GM19043 (cell line): ENCODE results near the gene ATP11A.

ENCODE experiments used
- ATAC-seq: cut with Tn5 transposase; IDR thresholded peaks from one replicate; pipeline ENCODE4 v1.9.1; 2021; ENCODE audit warnings: low read depth; ENCODE audit not compliant: unreplicated experiment

ATP11A gene

GRCh38 chr13:112738606-112739005 lies 48.8 kb downstream of the ATP11A start:
- ATAC-seq = no peak

DNA sequence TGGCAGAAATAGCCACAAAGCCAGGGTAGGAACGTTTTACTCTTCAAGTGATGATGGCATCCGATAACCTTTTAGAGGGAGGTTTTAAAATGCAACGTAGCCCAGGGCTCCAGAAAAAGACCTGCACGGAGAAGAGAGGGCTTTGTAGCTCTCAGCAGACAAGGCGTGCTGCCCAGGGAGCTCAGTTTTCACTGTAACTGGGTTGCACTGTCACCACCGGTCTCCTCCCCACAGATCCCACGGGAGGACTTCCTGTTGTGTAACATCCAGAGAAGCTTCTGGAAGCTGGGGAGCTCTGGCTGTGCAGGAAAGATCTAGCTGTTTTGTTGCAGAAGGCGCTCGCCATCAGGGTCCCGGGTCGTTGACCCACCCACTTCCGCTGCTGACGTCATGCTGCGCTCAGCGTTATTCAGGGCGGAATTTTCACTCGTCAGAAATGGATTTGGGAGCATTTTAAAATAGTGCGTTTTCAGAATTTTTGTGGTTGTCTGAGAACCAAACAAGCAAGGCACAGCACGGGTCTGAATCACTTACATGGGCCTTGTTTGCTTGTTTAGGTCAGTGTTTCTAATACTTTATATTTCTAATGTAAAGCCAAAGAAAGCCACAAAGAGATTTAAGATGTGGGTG lies 50.8 kb downstream of the ATP11A start:
- no peak for ATAC-seq

DNA sequence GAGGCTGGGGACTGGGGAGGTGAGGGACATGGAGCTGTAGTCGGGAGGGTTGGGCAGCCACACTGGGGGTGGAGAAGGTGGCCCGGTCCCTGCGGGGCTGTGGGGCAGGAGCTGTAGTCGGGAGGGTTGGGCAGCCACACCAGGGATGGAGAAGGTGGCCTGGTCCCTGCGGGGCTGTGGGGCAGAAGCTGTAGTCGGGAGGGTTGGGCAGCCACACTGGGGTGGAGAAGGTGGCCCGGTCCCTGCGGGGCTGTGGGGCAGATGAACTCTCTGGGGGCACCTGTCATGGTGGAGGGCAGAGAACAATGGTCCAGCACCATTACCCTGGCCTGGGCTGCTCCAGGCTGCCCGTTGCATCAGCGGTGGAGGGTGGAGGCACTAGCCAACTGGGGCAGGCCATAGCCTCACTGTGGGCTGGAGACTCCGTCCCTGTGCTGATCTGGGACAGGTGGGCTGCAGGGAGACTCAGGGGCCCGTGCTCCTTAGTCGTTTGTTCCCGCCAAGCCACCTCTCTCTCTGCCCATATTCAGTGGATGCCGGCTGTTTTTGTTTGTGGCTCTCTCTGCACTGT lies 51.4 kb downstream of the ATP11A start:
- no peak for ATAC-seq

- no peak for ATAC-seq
Measured at GRCh38 chr13:112741835-112742570, 52.2 kb downstream of the ATP11A start.

GRCh38 chr13:112742583-112742982 lies 52.7 kb downstream of the ATP11A start:
- ATAC-seq = no peak

DNA sequence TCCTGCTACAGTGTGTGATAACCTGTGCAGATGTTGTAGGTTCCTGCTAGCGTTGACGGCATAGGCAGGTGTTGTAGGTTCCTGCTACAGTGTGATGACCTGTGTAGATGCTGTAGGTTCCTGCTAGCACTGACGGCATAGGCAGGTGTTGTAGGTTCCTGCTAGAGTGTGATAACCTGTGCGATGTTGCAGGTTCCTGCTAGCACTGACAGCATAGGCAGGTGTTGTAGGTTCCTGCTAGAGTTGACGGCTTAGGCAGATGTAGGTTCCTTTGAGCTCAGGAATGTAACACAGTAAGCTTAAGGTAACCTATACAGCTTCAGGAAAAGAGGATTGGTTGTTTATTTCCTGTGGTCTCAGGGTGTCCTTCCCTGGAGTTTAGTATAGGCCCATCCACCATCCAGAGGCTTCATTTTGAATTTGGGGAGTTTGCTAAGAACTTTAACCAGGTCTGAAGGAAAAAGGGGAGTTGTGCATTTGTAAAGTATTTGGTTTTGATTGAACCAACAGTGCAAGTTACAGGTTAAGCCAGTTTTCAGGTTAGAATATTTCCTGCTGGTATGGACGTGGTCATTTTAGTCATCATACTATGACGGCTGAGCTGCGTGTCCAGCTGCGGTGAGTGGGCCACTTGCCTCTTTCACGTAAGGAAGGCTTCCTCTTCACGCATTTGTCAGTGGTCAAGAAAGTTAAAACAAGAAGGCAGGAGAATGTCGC lies 53.8 kb downstream of the ATP11A start:
- ATAC-seq = no peak

DNA sequence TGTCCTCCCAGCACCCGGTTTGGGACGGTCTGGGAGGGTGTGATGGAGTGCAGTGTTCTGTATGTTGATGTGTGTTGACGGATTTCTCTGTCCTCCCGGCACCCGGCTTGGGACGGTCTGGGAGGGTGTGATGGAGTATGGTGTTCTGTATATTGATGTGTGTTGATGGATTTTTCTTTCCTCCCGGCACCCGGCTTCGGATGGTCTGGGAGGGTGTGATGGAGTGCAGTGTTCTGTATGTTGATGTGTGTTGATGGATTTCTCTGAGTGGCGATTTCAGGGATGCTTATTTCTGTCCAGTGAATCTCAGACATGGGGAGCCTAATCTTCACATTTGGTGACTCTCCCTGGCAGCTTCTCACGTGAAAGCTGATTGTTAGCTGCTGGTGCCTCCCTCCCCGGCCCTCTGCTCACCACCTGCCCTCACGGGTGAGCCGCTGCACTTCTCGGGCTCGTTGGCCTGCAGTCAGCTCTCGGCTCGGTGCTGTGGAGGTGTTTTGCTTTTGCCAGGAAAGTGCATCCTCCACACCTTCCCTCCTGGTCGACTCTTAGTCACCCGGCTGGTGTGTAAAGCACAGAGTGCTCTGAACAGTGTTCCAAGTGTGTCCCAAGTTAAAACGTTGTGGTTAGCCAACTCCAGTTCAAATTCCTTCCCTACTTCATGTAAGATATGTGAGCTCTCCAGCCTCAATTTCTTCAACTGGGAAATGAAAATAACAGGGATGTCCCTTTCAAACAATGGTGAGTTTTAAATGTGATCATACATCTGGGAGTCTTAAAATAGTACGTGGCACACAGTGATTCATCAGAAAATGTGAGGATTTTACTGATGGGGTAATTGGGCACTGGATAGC lies 54.6 kb downstream of the ATP11A start:
- ATAC-seq = no peak

DNA sequence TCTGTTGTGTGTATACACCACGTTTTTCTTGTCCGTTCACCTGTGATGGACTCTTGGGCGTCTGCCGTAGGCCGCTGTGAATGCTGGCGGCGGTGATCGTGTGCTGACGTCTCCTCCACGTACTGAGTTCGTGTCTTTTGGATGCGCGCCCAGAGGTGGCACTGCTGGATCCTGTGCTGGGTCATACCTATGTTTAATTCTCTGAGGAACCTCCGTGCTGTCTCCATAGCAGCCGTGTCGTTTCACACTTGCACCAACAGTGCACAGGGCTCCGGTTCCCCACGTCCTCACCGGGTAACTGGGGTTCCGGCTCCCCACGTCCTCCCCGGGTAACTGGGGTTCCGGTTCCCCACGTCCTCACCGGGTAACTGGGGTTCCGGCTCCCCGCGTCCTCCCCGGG lies 56.2 kb downstream of the ATP11A start:
- no peak for ATAC-seq

DNA sequence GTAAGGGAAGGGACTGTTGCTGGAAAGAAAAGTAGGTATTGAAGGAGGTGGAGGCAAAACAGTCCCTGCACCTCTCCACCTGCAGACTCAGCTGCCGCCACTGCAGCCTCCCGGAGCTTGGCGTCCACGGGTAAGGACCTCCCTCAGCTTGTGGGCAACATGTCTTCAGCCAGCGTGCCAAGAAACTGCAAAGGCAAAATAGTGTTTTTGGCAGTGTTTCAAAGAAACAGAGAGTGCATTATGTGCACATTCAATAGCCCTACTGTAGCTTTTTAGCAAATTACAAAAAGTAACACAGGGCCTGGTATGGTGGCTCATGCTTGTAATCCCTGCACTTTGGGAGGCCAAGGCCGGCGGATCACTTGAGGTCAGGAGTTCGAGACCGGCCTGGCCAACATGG lies 57.4 kb downstream of the ATP11A start:
- ATAC-seq = no peak

GRCh38 chr13:112748947-112749735 lies 59.3 kb downstream of the ATP11A start:
- ATAC-seq = no peak

DNA sequence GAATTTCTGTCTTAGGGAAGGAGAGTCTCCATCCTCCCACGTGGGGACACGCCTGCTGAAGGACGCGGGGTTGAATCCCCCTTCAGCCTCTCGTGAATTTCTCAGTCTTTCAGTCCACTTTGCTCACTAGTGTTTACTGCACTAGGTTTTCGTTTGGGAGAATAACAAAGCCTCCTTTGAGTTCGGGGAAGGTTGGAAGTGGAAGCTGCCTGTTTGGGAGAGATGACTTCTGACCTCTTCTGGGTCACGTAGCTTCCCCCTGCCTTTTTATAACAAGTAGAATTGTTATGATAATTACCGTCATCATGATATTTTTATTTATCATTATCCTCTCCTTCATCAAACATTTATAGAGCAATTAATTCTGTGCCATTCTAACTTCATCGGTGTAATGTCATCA lies 60.7 kb downstream of the ATP11A start:
- ATAC-seq = no peak

- ATAC-seq = no peak
Measured at GRCh38 chr13:112751617-112752016, 61.8 kb downstream of the ATP11A start.

DNA sequence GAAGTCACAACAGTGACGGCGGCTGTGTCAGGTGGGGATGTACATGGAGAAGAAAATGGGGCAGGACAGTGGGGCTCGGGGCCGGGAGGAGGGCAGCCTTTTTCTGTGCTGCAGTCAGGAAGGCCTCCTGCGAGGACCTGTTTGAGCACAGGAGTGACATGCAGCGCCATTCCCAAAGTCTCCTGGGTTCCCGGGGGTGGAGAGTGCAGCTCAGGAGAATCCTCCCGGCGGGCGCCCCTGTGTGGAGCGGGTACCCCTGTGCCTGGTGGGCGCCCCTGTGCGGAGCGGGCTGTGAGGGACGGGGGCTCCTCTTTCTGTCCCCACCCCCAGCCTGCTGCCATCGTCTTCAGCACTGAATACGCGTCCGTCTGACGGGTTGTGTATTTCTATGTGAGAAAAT lies 62.4 kb downstream of the ATP11A start:
- ATAC-seq = no peak

- ATAC-seq = no peak
Measured at GRCh38 chr13:112752711-112753541, 63.1 kb downstream of the ATP11A start.

DNA sequence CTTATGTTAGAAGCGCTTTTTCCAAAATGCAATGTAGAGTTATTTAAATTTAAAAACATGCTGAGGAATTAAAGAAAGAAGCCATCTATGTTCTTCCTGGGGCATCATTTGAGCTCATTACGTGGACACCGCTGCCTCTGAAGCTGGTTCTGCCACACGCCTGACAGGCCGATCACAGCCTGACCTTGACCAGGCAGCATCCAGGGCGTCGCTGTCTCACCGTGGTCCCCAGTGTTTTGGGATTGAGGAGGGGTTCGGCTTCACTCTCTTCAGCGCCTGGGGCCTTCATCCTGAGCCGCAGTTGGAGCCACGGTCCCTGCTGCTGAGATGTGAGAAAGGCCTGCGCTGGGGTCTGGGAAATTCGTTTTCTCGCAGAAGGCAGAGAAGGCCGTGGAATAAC lies 64.0 kb downstream of the ATP11A start:
- ATAC-seq = no peak

DNA sequence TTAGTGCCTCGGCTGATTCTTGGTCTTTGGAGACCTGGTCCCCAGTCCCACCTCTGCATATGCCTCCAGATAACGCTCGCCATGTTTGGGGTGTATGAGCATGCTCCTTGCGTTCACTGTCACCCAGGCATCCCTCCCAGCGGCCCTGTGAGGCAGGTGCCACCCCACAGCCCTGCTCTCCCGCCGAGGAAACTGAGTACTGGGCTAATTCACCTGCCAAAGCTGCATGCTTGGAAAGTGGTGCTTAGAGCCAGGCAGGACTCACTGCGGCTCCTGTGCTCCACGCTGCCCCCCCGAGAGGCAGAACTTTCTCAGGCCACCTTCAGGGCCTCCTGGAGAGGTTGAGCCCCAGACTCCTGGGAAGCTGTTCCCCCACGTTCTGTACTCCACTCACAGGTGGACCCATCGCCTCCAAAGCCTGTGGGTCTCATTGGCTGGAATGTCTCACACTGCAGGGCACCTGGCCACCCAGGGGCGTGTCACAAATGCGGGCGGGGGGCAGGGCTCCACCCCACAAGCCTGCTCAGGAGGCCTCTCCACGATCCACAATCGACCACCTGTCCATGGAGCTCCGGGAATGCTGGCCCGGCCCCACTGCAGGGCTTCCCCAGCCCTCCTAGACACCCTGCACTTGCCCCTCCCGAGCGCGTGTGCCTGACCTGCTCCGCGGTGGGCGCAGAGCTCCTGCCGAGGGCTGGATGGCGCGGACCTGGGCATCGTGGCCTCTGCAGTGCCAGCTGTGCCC lies 64.6 kb downstream of the ATP11A start:
- ATAC-seq = no peak

DNA sequence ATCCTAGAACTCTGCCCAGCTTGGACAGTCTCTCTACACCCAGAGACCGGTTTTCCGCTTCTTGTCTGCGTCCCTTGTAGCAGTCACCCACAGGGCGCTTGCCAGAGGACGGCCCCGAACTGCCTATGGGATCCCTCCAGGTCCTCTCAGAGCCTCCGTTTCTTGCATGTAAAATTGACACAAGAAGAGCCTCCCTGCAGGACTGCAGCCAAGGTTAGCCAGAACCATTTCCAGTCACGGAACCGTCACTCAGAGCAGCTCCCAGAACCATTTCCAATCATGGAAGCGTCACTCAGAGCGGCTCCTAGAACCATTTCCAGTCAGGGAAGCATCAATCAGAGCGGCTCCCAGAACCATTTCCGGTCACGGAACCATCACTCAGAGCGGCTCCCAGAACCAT lies 65.5 kb downstream of the ATP11A start:
- no peak for ATAC-seq

- ATAC-seq = no peak
Measured at GRCh38 chr13:112756081-112756480, 66.2 kb downstream of the ATP11A start.
